HG02763 (cell line): ENCODE measurements around the gene TGFBI.

Experiments
- ATAC-seq: cut with Tn5 transposase; IDR thresholded peaks from one replicate; pipeline ENCODE4 v1.9.1; 2021; ENCODE audit warnings: mild to moderate bottlenecking, moderate library complexity; ENCODE audit not compliant: unreplicated experiment

The TGFBI gene

DNA sequence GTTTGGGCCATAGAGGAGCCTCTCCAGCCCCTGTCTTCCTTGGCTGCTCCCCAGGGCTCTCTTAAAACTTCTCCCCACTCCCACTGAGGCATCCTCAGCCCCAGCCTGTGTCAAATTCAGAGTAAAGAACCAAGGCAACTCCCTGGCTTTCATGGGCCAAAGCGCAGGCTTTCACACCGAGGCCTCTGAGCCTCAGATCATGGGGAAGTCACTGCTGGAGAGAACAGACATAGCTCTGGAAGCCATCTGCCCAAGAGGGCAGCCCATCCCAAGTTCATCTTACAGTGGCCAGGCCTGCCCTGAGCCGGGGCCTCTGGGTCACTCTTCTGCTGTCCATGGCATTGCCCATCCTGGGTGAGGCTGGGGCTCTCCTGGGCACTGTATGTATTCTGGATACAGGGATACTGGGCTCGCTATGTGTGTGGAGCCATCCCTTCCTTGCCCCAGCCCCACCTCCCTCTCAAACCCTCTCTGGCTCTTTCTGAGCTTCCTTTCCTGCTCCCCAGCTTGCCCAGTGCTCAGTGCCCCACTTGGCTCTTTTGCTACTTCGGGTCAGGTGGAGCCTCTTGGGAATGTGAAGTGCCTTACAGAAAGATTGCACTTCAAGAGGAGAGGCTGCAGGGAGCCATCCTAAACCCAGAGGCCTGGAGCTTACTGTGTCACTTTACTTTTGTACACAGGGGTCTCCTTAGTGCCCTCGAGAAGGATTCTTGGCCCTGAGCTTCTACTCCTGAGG is 33.0 kb downstream of the TGFBI start:
- no peak for ATAC-seq

- ATAC-seq, result no peak
These were observed 33.8 kb downstream of the TGFBI start for GRCh38 chr5:136062366-136063274.

DNA sequence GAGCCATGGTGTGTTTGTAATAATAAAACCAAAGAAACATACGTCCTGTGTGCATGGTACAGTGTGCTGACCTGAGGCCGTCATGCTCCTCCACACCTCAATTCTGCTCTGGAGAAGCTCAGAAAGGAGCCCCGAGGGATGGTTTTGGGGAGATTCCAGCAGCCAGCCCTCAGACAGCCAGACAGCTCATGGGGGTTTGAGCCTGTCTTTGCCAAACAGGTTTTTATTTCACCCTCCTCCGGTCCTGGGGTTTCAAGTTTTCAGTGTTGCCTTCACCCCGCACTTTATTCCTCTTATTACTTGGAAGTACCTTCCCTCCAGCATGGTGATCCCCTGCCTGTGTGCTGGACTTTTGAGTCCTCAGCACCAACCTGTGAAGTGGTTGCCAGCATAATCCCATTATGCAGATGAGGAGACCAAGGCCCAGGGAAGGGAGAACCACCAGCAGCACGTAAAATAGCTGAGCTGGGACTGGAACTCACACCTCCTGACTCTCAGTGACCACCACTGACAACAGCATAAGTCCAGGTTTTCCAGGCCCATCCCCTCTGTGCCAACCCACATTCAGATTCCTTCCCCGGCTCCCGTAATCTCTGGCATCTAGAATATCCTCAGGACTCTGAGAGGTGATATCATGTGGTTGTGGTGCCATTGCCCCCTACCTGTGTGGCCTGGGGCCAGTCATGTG is 35.1 kb downstream of the TGFBI start:
- ATAC-seq, result no peak

- ATAC-seq, result no peak
These were observed 35.7 kb downstream of the TGFBI start for GRCh38 chr5:136064510-136064909.

- no peak for ATAC-seq
These were observed 36.8 kb downstream of the TGFBI start for GRCh38 chr5:136065588-136065987.

- no peak for ATAC-seq
These were observed 38.0 kb downstream of the TGFBI start for GRCh38 chr5:136066661-136067271.

DNA sequence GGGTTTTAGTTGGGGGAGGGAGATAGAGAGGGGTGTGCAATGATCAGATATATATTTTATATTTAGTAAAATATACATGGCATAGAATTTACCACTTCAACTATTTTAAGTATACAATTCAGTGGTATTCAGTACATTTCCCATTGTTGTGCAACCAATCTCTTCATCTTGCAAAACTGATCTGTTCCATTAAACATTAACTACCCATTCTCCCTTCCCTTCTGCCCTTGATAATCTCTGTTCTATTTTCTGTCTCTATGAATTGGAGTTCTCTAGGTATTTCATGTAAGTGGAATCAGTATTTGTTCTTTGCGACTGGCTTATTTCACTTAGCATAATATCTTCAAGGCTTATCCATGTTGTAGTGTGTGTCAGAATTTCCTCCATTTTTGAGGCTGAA is 38.6 kb downstream of the TGFBI start:
- no peak for ATAC-seq

DNA sequence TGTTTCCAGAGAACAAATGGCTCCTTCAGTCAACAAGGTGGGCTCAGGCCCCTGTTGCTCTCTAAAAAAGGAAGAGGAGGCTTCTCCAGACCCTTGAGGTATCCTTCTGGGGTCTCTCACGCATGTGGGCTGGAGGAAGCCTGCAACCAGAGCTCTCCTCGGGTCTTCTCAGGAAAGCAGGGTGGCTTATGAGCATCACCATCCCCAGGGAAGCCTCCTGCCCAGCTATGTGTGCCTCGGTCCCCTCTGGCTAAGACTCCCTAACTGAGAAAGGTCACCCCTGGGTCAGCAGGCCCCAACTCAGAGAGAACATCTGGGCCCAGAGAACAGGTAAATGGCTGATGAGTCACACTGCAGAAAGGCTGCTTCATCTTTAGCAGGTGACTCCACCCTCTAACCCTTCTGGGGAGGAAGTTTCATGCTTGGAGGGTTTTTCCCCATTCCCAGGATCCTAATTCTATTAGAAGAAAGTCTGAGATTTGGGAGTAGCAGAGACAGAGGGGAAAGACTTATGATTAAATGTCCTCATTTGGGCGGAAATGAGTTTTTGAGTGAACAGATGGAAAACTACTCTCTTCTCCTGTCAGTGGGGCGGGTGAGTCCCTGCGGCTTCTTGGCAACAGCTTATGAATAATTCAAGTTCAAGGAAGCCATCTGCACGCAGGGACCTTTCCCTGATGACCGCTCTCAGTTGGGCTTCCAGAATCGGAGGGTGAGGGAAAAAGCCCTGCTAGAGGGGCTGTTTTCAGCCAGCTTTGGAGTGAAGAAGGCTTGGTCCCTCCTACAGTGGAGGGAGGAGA is 41.9 kb downstream of the TGFBI start:
- ATAC-seq, result no peak

DNA sequence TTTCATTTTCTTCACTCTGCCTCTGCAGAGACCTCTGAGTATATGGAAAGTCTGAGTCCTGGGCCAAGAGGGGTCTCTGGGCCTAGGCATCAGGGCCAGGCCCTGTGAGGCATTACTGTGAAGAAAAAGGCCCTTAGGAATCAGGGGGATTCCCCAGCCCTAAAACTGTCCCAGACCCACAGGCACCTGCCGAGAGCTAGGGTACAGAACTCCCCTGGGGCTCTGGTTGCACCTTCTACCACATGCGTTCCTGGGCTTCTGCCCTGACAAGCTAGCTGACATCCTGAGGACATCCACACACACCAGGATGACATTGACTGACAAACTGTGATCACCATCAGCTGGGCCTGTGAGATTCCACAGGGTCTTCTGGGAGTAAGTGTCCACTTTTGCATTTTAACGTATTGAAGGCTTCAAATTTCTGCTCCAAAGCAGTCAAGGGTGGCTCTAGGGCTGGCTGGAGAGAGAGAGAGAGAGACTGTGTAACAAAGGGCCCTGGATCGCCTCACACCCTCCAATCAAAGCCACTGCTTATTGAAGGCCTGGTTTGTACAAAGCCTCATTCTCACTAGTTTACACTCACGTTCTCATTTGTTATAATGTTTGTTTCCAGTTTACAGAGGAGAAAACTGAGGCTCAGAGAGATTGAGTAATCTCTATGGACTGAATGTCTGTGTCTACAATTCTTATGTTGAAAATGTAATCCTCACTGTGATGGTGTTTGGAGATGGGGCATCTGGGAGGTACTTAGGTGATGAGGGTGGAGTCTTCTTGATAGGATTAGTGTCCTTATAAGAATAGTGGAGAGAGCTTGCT is 45.1 kb downstream of the TGFBI start:
- ATAC-seq, result peak; percentile 87

- ATAC-seq, result no peak
These were observed 46.7 kb downstream of the TGFBI start for GRCh38 chr5:136075466-136075891.

DNA sequence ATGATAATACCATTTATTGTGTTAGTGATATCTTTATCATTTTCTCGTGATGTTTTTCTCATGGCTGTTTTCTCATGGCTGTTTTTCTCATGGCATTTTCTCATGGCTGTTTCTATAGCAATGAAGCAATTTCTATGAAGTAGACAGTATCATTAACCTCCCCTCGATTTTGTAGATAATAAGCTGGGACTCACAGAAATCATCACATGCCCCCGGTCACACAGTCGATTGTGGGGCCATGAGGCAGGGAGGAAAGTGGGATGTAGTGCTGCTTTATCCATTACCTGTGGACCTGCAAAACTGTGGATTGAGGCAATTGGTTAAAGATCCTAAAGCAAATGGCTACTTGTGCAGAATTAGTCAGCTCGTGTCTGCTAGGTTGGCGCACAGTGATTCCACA is 47.3 kb downstream of the TGFBI start:
- ATAC-seq, result no peak

GRCh38 chr5:136076881-136077445 is 48.2 kb downstream of the TGFBI start:
- no peak for ATAC-seq

DNA sequence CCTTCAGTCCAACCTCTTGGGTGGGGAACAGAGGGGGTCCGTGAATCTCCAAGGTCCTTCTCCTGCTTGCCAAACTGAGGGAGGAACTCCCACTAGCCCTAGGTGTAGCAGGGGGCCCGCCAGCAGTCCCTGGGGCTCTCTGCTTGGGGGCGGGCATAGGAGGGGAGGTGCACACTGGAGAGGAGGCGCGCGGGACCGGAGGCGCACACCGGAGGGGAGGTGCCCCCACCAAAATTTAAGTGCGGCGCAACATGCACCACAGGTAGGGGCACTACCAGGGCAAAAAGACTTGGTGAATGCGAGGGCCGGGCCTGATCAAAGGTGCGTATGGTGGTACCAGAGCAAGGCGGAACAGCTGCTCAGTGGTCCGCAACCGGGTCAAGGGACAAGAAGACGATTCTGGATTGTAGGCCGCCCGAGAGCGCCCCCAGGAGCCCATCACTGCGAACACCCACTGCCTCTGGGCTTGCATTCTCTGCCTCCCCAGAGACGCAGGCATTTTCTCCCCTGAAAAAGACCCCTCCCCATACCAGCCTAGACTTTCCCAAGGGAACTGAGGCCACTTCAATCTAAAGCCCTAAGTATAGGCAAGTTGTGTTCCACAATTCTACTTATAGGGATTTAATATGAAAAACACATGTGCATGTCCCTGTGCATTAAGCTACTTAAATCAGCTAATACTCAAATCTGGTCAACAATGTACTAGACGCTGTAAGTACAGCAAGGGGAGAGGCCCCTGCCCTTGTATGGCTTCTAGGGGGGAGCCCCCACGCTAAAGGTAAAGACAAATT is 50.6 kb downstream of the TGFBI start:
- ATAC-seq, result no peak

GRCh38 chr5:136080113-136080482 is 51.3 kb downstream of the TGFBI start:
- peak; percentile 9 for ATAC-seq

DNA sequence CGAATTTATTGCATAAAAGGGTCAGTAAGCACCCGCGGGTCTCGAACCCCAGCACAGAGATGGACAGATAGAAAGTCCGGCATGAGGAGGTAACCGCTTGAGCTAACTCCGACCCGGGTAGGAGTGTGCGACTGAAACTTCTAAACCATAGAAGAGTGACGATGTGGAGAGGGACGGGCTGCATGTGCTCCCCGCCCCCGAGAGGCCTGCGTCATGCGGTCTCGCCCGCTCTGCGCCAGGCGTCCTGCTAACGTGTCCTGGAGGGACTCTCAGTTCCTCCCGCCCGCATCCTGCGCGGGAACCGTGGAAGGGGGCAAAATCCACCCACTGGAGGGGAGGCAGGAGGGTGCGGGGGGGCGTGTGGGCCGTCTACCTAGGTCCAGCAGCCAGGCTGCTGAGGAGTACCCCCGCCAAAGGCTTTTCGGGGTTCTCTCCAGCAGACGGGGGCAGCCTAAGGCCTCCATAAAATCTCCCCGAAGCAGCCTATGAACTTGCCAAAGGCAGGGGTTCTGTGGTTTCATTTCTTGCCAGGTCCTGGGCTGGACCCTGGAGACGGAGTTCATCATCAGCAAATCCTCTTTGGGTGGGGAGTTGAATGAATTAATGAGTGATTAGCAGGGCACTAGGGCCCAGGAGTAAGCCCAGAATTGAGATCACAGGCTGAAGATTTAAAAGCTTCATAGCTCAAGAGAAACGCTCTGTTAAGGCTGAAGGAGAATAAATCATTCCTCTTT is 51.9 kb downstream of the TGFBI start:
- peak; percentile 93 for ATAC-seq

DNA sequence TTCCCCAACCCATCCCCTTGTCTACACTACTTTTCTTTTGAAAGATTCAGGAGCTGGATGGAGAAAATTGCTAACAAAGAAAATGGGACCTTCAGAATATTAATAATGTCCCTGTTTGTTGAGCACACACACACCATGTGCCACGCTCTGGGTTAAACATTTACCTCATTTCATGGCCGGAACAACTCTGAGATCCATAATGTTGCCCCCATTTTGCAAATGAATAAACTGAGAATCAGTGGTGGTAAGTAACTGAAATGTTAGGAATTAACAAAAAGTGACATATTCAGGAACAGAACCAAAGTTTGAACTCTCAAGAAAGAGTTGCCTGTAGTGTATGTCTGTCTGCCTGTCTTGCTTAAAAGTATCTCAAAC is 52.4 kb downstream of the TGFBI start:
- no peak for ATAC-seq

GRCh38 chr5:136082390-136083193 is 53.8 kb downstream of the TGFBI start:
- ATAC-seq, result no peak
